Stomach smooth muscle (tissue), 2 donors: ENCODE data around the gene RASD2.

Experiments used
- H3K27ac ChIP-seq: one replicate; pipeline ENCODE4 v1.7.0; 2013; ENCODE audit warnings: mild to moderate bottlenecking, low read length, inconsistent platforms
- H3K27me3 ChIP-seq, 2 donors: one replicate each; pipeline ENCODE4 v1.7.0; 2013; ENCODE audit warnings: low read length in 2 of 2; ENCODE audit not compliant: insufficient read depth in 2 of 2, control insufficient read depth in 1 of 2
- H3K36me3 ChIP-seq, 2 donors: one replicate each; pipeline ENCODE4 v1.7.0; 2013; ENCODE audit warnings: low read length in 2 of 2; ENCODE audit not compliant: control insufficient read depth in 2 of 2, insufficient read depth in 2 of 2
- H3K4me1 ChIP-seq: one replicate; pipeline ENCODE4 v1.7.0; 2013; ENCODE audit warnings: low read length; ENCODE audit not compliant: control insufficient read depth, insufficient read depth
- H3K4me3 ChIP-seq, 2 donors: one replicate each; pipeline ENCODE4 v1.7.0; 2013; ENCODE audit warnings: low read length in 2 of 2
- H3K9ac ChIP-seq, 2 donors: one replicate each; pipeline ENCODE4 v1.7.0; 2013; ENCODE audit warnings: low read length in 2 of 2, mild to moderate bottlenecking in 1 of 2
- H3K9me3 ChIP-seq, 2 donors: one replicate each; pipeline ENCODE4 v1.7.0; 2013; ENCODE audit warnings: low read length in 2 of 2; ENCODE audit not compliant: control insufficient read depth in 2 of 2
- donor health status: healthy.
- donor health status: Pancreatic carcinoma.

The RASD2 gene

GRCh38 chr22:35596821-35597220 lies 56.2 kb downstream of the RASD2 start:
- Histone ChIP-seq H3K27me3 (no peaks in the 10 kb centered on the region), H3K36me3 (no peaks in the 10 kb centered on the region), H3K4me1 (peaks cover 30% of the 10 kb centered on the region), H3K9me3 (no peaks in the 10 kb centered on the region), H3K4me3 (no peak overlapping the region), H3K9ac (no peak overlapping the region), H3K27ac (peak overlapping the region; percentile 24)

- H3K36me3 ChIP-seq, result no peaks in the 10 kb centered on the region
- H3K9me3 ChIP-seq, result no peaks in the 10 kb centered on the region
- no peaks in the 10 kb centered on the region for H3K27me3 ChIP-seq
- peaks cover 20% of the 10 kb centered on the region for H3K4me1 ChIP-seq
- H3K4me3 ChIP-seq, result no peak overlapping the region
- no peak overlapping the region for H3K9ac ChIP-seq
- H3K27ac ChIP-seq, result no peak overlapping the region
These were observed 57.2 kb downstream of the RASD2 start for GRCh38 chr22:35597692-35598395.

- Histone ChIP-seq H3K4me1 (peaks cover 19% of the 10 kb centered on the region), H3K27ac (no peak overlapping the region), H3K27me3 (no peaks in the 10 kb centered on the region), H3K9me3 (no peaks in the 10 kb centered on the region), H3K4me3 (no peak overlapping the region), H3K9ac (no peak overlapping the region), H3K36me3 (no peaks in the 10 kb centered on the region)
These were observed 57.7 kb downstream of the RASD2 start for GRCh38 chr22:35598396-35598710.

- Histone ChIP-seq H3K36me3 (no peaks in the 10 kb centered on the region), H3K4me3 (no peak overlapping the region), H3K9me3 (no peaks in the 10 kb centered on the region), H3K9ac (no peak overlapping the region), H3K27me3 (no peaks in the 10 kb centered on the region), H3K27ac (no peak overlapping the region), H3K4me1 (peaks cover 12% of the 10 kb centered on the region)
These were observed 58.7 kb downstream of the RASD2 start for GRCh38 chr22:35599364-35599763.

- Histone ChIP-seq H3K27ac (no peak overlapping the region), H3K9me3 (no peaks in the 10 kb centered on the region), H3K4me3 (no peak overlapping the region), H3K27me3 (no peaks in the 10 kb centered on the region), H3K9ac (no peak overlapping the region), H3K4me1 (peaks cover 14% of the 10 kb centered on the region), H3K36me3 (no peaks in the 10 kb centered on the region)
These were observed 59.8 kb downstream of the RASD2 start for GRCh38 chr22:35600476-35600875.

- H3K27me3 ChIP-seq, result no peaks in the 10 kb centered on the region
- H3K27ac ChIP-seq, result no peak overlapping the region
- H3K9ac ChIP-seq, result no peak overlapping the region
- no peaks in the 10 kb centered on the region for H3K36me3 ChIP-seq
- no peak overlapping the region for H3K4me3 ChIP-seq
- no peaks in the 10 kb centered on the region for H3K9me3 ChIP-seq
- peaks cover 19% of the 10 kb centered on the region for H3K4me1 ChIP-seq
These were observed 60.5 kb downstream of the RASD2 start for GRCh38 chr22:35601013-35601580.

GRCh38 chr22:35601743-35602615 lies 61.3 kb downstream of the RASD2 start:
- Histone ChIP-seq H3K9ac (no peak overlapping the region), H3K4me1 (peaks cover 22% of the 10 kb centered on the region), H3K9me3 (no peaks in the 10 kb centered on the region)

More at GRCh38 chr22:35601743-35602615, 61.3 kb downstream of the RASD2 start:
- Histone ChIP-seq H3K27ac (no peak overlapping the region), H3K36me3 (no peaks in the 10 kb centered on the region), H3K27me3 (no peaks in the 10 kb centered on the region), H3K4me3 (no peak overlapping the region)
